ENCODE results near the gene MUC4.

The MUC4 gene

DNA sequence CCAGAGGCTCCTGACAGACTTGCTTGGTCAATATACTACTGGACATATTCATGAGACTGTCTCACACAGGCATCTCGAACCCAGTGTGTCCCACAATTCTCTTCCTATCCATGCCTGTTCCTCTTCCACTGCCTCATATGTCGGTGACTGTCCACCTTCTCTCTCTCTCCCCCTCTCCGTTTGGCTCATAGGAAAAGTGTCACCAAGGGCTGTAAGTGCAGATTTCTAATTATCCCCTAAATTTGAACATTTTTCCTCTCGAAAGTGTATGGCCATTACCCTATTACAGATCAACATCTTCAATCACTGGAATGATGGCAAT lies 113.4 kb downstream of the MUC4 start:
- TF ChIP-seq, protein P1, sequence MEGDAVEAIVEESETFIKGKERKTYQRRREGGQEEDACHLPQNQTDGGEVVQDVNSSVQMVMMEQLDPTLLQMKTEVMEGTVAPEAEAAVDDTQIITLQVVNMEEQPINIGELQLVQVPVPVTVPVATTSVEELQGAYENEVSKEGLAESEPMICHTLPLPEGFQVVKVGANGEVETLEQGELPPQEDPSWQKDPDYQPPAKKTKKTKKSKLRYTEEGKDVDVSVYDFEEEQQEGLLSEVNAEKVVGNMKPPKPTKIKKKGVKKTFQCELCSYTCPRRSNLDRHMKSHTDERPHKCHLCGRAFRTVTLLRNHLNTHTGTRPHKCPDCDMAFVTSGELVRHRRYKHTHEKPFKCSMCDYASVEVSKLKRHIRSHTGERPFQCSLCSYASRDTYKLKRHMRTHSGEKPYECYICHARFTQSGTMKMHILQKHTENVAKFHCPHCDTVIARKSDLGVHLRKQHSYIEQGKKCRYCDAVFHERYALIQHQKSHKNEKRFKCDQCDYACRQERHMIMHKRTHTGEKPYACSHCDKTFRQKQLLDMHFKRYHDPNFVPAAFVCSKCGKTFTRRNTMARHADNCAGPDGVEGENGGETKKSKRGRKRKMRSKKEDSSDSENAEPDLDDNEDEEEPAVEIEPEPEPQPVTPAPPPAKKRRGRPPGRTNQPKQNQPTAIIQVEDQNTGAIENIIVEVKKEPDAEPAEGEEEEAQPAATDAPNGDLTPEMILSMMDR (IDR thresholded peaks at IDR 0.05; ENCODE audit: unreplicated experiment in 3 of 3), result no peak
- peaks cover 16% of the 10 kb centered on the region for H3K4me1 Mint-ChIP-seq
- H3K9me3 Mint-ChIP-seq, result no peaks in the 10 kb centered on the region
- H3K27me3 Mint-ChIP-seq (ENCODE audit: low read depth), result no peaks in the 10 kb centered on the region
- peak overlapping the region in 2 of 3 experiments; percentile 5 to 12 for H3K27ac Mint-ChIP-seq
- H3K4me3 Mint-ChIP-seq, result no peak overlapping the region
- peaks cover 36% of the 10 kb centered on the region for H3K36me3 Mint-ChIP-seq (ENCODE audit: low read depth)

DNA sequence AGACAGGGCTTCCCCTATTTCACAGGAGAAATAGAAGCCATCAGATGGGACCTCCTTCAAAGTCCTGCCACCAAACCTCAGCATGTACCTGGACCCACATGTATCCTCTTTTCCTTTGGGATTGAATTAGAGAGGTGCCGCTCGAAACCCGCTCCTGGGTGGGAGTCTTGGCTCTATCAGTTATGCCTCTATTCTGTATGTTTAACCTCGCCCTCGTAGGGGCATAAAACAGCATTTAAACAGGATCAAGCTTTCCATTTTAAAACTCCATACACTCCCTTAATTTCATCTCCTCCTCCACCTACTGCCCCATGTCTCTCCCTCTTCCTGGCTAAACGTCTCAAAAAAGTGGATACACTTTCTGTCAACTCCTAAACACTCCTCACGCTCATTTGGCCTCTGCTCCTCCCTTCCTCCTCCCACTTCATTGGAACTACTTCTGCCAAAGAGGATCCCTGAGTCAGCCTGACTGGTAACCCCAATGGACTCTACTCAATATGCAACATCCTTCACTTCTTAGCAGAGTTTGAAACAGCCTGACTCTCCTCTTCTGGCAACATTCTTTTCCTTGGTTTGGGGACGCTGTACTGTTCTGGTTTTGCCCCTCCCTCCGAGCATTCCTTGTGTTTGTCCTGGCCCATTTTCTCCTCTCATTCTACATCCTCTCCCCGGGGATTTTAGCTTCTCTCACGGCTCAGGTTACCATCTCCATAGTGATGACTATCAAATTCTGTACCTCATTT lies 114.0 kb downstream of the MUC4 start:
- peaks cover 40% of the 10 kb centered on the region for H3K36me3 Mint-ChIP-seq (ENCODE audit: low read depth)
- H3K4me3 Mint-ChIP-seq, result no peak overlapping the region
- TF ChIP-seq, protein P1 (IDR thresholded peaks at IDR 0.05; ENCODE audit: unreplicated experiment in 3 of 3), result no peak
- peaks cover 16% of the 10 kb centered on the region for H3K4me1 Mint-ChIP-seq
- H3K27ac Mint-ChIP-seq, result peak overlapping the region in 2 of 3 experiments; percentile 5 to 12
- H3K9me3 Mint-ChIP-seq, result no peaks in the 10 kb centered on the region
- H3K27me3 Mint-ChIP-seq (ENCODE audit: low read depth), result no peaks in the 10 kb centered on the region
